Measurements from ENCODE around the gene TTLL8.
A peak's percentile ranks its signal among the peaks of the same experiment; 100 is the strongest.

Gene TTLL8

DNA sequence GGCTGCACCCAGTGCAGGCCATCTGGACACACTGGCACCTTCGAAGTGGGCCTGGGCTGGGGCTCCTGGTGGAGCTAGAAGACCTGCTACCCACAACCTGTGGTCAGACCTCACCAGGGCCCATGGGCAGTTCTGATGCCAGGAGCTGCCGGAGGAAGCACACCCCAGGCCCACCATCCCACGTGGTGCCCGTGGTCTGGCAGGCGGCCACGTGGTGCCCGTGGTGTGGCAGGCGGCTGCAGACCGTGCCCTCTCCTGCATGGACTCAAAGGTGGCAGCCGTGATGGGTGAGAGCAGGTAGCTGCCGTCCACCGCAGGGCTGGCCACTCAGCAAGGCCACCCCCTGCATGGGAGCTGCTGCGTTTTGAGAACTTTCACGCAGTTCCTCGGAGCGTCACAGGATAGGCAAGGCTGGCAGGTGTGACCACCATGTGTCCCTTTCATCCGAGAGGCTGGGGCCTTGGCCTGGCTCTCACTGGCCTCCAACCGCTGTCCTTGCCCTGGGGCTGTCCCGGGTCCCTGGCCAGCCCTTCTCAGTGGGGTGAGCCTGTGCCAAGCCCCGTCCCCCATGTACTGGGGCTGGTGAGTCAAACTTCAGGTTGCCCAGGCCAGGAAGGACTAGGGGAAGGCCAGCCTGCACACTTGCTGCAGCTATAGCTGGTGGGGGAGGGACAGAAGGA, 41.6 kb downstream of the TTLL8 start:
- DNase-seq = no peak

GRCh38 chr22:50015451-50016307, 42.4 kb downstream of the TTLL8 start:
- DNase-seq = no peak

DNA sequence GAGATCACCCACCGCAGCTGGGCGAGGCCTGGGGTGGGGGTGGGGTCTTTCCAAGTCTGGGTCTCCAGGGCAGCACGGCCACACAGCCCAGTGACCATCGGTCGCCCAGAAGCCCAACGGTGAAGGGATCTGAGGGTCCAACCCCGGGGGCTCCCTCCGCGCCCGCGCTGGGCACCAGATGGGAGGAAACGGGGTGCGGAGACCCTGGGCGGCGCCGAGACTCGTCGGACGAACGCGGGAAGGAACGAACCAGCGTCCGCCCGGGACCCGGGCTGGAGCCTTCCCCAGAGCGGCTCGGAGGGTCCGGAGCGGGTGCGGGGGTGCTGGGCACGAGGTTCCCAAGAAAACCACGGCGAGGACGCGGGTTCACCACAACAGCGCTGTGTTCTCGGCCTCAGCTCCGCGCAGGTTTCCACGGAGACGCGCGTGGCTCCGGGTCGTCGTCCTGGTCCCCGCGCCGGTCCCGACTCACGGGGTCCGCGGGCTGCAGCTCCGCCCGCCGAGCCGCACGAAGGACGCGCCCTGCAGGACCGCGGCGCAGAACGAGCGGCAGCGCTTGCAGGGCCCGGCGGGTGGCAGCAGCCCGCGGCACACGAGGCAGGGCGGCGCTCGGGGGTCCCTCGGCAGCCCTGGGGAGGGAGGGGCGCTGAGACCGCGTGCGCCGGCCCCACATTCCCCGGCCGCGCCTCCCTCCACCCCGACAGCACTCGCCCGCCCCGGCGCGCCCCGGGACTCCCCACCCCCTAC, 43.3 kb downstream of the TTLL8 start:
- DNase-seq = no peak

DNA sequence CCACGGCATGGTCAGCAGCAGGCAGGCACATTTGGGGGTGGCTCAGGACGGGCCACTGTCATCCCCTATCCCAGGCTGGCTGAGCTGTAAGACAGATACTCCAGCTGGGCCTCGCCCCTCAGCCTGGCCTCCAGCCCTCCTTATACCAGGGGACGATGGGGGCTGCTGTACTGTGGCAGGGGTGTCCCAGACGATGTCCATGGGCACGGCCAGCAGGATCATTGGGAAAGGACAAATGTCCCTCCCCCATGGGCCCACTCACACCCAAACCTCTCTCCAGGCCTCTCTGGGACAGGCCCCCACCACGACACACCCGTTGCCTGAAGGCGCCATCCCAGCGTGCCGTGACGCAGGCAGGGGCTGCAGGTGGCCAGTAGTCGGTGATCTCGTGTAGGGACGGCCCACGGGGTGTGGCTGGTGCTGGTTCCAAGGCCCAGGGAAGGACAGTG, 44.0 kb downstream of the TTLL8 start:
- no peak for DNase-seq

DNA sequence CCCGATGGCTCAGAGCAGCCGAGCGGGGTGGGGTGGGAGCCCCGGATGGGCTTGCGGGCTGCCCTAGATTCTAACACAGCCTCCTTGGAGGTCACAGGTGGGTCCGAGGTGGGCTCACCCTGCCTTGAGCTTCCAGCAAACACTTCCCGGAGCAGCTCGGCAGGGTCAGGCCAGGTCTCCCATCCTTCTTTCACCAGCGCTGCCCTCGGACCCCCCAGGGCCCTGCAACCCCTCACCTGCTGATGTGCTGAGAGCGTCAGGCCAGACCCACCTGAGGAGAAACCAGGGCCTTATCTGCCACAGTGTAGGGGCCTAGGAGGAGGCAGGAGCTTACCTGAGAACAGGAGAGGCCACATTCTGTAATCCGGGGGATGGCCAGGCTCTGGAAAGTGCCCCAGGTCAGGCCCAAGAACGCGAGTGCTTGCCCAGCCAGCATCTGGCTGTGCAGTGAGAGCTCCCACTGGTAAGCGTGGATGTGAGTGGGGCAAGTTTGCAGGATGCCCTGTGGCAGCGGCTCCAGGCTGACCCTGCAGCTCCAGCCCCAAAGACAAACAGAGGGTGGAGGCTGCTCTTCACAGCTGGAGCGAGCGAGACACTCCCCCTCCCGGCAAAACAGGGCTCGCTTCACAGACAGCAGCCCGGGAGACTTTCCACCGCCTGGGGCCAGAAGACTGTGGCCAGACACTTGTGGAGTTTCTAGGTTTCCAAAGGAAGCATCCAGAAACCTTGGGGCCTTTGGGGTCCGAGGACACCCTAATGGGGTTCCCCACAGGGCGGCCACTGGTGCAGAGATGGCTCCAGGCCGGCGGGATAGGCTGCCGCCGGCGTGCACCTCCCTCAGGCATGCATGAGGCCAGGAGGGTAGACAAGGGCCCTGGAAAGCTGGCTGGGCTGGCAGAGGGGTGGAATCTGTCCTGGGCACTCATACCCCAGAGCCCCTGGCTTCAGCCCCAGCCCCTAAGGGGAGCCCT, 45.6 kb downstream of the TTLL8 start, which contains the start of gene IL17REL:
IL17REL (minus strand) TSS at position 555 of the 971 bp plus-strand sequence; CDS start at position 436, 119 bp downstream.
- DNase-seq = no peak

DNA sequence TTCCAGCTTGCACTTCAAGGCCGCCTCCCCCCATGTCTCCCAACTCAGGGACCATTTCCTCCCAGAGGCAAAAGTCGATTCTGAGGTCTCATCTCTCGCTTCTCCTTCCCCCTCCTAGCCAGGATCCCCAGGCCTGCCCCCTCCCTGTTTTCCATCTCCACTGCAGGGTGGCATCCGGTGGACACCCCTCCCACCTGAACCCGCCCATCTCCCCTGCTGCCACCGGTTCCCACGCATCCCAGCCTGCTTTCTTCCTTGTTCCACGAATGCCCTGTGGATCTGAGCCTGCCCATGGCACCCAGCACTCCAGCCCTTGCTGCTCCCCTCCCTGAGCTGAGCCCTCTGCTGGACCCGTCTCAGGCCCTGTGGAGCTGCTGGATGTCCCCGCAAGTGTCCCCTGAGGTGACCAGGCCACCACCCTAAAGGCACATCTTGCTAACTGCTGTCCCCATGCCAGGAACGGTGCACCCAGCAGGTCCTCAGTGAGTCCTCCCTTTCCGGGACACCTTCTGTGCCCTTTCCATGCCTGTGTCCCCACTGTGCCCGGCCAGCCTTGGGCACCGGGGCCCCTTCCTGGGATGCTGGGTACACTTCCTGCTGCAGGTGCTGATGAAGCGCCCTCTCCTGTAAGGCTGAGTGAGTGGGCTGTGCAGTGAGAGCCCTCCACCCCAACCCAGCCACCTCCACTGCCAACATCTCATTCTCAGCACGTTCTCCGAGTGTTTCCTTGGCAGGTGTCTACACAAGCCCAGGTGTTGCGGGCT, 46.5 kb downstream of the TTLL8 start:
- no peak for DNase-seq

- DNase-seq = no peak
These were observed 47.2 kb downstream of the TTLL8 start for GRCh38 chr22:50010676-50011446.

- no peak for DNase-seq
These were observed 48.1 kb downstream of the TTLL8 start for GRCh38 chr22:50009765-50010675.

DNA sequence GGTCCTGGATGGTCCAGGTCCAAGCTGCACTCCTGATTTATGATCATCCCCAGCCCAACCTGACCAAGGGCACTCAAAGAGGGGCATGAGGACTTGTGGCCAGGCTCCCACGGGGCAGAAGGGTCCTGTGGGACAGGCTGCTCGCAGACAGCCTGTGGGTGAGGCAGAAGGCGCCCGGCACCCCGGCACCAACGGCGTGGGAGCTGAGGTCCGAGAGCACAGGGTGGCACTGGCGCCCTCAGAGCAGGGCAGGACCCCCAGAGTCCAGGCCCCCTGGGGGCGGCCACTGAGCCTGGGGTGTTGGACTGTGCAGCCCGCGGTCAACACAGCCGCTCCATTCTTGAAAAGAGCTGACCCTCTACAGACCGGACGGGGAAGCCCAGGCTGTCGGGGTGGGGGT, 48.8 kb downstream of the TTLL8 start:
- no peak for DNase-seq

- peak in 1 of 2 experiments; percentile 1 for DNase-seq
These were observed 49.7 kb downstream of the TTLL8 start for GRCh38 chr22:50008151-50009040.

- no peak for DNase-seq
These were observed 51.0 kb downstream of the TTLL8 start for GRCh38 chr22:50007057-50007511.

DNA sequence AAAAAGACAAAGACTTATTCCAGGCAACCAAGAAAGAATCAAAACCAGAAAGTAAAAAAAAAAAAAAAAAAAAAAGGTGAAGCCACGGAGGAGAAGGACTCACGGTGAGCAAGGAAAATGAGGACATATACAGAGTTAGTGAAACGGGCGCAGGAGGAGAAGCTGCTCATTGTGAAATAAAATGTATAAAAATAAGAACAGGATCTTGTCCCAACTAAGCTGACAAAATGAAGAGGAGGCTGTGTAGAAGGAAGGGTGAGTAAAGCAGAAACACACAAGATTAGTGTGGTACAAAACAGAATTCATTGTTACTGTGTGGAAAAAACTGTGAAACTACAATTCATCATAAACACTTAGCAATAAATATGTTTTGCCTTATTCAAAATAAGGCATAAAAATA, 53.2 kb downstream of the TTLL8 start:
- DNase-seq = no peak

- DNase-seq = no peak
These were observed 55.3 kb downstream of the TTLL8 start for GRCh38 chr22:50002791-50003190.

- DNase-seq = no peak
These were observed 56.5 kb downstream of the TTLL8 start for GRCh38 chr22:50001388-50002231.

DNA sequence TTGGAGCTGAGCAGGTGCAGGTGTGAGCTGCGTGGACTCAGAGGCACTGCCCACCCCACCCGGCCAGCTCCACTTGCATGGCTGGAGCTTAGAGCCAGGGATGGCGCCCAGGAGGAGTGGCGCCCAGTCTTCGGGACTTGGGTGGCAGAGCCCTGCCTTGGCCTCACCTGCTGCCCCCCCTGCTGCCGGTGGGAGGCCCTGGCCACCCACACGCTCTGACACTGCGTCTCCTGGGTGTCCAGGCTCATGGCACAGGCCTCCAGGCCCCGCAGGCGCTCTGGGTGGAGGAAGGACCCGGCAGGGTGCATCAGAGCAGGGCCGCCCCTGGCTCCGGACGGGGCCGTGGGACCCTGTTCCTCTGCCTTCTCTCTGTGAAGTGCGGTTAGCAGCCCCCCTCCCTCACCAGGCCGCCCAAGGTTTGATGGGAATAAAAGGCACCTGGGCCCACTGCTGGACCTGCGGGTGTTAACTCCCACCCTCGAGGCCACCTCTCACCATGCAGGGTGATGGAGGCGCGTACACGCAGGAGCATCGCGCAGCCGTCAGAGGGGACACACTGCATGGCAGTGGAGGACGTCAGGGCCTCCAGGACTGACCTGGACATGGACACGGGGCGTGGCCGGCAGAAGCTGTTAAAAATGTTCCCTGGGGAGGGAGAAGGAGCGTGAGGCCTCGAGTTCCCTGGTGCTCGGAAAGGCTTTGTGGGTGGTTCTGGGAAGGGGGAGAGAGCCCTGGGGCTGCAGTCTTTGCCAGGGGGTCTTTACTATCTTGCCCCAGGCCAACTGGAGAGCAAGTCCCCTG, 57.3 kb downstream of the TTLL8 start:
- no peak for DNase-seq

GRCh38 chr22:49999946-50000586, 58.0 kb downstream of the TTLL8 start:
- DNase-seq = no peak
